HepG2 (cell line): ENCODE measurements around the gene MAP2K7. TPM values are rescaled to one million over a fixed set of nuclear protein-coding genes. Genes with fewer than 3 reads are reported as not detected.

Experiments used
- KAT7 ChIP-seq: IDR thresholded peaks from 2 replicates; pipeline ENCODE4 v1.6.1; 2018; ENCODE audit warnings: borderline replicate concordance, missing compliant biosample characterization
- KMT2A ChIP-seq: sonication (generic); formaldehyde crosslinking; IDR thresholded peaks from 2 replicates; pipeline ENCODE4 v1.4.0; 2020; ENCODE audit warnings: missing genetic modification reagents
- NKX3-1 ChIP-seq: sonication (generic); formaldehyde crosslinking; IDR thresholded peaks from 2 replicates; pipeline ENCODE4 v1.5.0; 2020; ENCODE audit warnings: missing genetic modification reagents
- PLSCR1 ChIP-seq: sonication (generic); formaldehyde crosslinking; IDR thresholded peaks from 2 replicates; pipeline ENCODE4 v1.5.0; 2020; ENCODE audit warnings: missing genetic modification reagents, mild to moderate bottlenecking, borderline replicate concordance
- SOX5 ChIP-seq: IDR thresholded peaks from 2 replicates; pipeline ENCODE4 v1.6.1; 2016; ENCODE audit warnings: borderline replicate concordance
- TAF15 ChIP-seq: fragments of 200-400 bp; formaldehyde crosslinking; IDR thresholded peaks from one replicate; pipeline ENCODE4 v1.6.1; 2018; ENCODE audit warnings: mild to moderate bottlenecking, low read depth, low read length; ENCODE audit not compliant: poor library complexity, severe bottlenecking
- THAP9 ChIP-seq: sonication (generic); formaldehyde crosslinking; IDR thresholded peaks from 2 replicates; pipeline ENCODE4; 2020; ENCODE audit warnings: missing genetic modification reagents, mild to moderate bottlenecking, borderline replicate concordance
- U2AF2 ChIP-seq: fragments of 200-400 bp; formaldehyde crosslinking; IDR thresholded peaks from 2 replicates; pipeline ENCODE4 v1.6.1; 2017; ENCODE audit warnings: low read depth, mild to moderate bottlenecking, low read length
- ZBTB21 ChIP-seq: sonication (generic); formaldehyde crosslinking; IDR thresholded peaks from 2 replicates; pipeline ENCODE4 v1.4.0; 2020; ENCODE audit warnings: missing genetic modification reagents
- ZMAT3 ChIP-seq: sonication (generic); formaldehyde crosslinking; conservative IDR thresholded peaks from 2 replicates; pipeline ENCODE4 v1.7.0; 2021; ENCODE audit warnings: missing genetic modification reagents
- ZMYM3 ChIP-seq: sonication (generic); formaldehyde crosslinking; IDR thresholded peaks from 2 replicates; pipeline ENCODE4 v1.5.1; 2020; ENCODE audit warnings: mild to moderate bottlenecking, missing genetic modification reagents
- ZNF263 ChIP-seq: sonication (generic); formaldehyde crosslinking; IDR thresholded peaks from 2 replicates; pipeline ENCODE4 v1.4.0; 2020; ENCODE audit warnings: missing genetic modification reagents
- ZNF383 ChIP-seq: sonication (generic); formaldehyde crosslinking; IDR thresholded peaks from 2 replicates; pipeline ENCODE4 v1.4.0; 2020; ENCODE audit warnings: missing genetic modification reagents, mild to moderate bottlenecking, borderline replicate concordance
- ZNF510 ChIP-seq: sonication (generic); formaldehyde crosslinking; IDR thresholded peaks from 2 replicates; pipeline ENCODE4 v1.4.0; 2020; ENCODE audit warnings: low read depth, mild to moderate bottlenecking, missing genetic modification reagents
- ZNF580 ChIP-seq: IDR thresholded peaks from 2 replicates; pipeline ENCODE4 v1.6.1; 2016; ENCODE audit warnings: low read depth, borderline replicate concordance
- ZNF678 ChIP-seq: sonication (generic); formaldehyde crosslinking; IDR thresholded peaks from 2 replicates; pipeline ENCODE4 v1.4.0; 2020; ENCODE audit warnings: mild to moderate bottlenecking, missing genetic modification reagents
- ZNF780A ChIP-seq: sonication (generic); formaldehyde crosslinking; IDR thresholded peaks from 2 replicates; pipeline ENCODE4 v1.8.0; 2022; ENCODE audit warnings: mild to moderate bottlenecking, missing genetic modification reagents, moderate library complexity
- ZZZ3 ChIP-seq: sonication (generic); formaldehyde crosslinking; IDR thresholded peaks from 2 replicates; pipeline ENCODE4 v1.4.0; 2020; ENCODE audit warnings: missing genetic modification reagents, mild to moderate bottlenecking, borderline replicate concordance
- polyA plus RNA-seq, 8 experiments: library from polyadenylated mRNA; depleted of rRNA in 3 of 8; stranded (reverse) in 7 of 8; unstranded in 1 of 8; fragments of >200 nt; fragmentation: Illumina TruSeq in 4 of 8; extraction: Trizol in 4 of 8; gene quantifications; 2 replicates each; pipeline versions ENCODE4 v1.2.1 to v1.2.3, GENCODE V29; 2011 to 2016; ENCODE audit warnings: low read depth in 4 of 8, missing spikeins in 1 of 8, mixed read lengths in 1 of 8; ENCODE audit not compliant: insufficient read depth in 1 of 8
- total RNA-seq, 5 experiments: library from RNA; depleted of rRNA; stranded (reverse); fragments of >200 nt; fragmentation: Illumina TruSeq; extraction: Trizol; gene quantifications; 2 replicates each; pipeline ENCODE4 v1.2.3, GENCODE V29; 2016; ENCODE audit warnings: low read depth in 1 of 5

The MAP2K7 gene
- total and polyA plus RNA-seq, 2 of the 13 experiments (the other 11 are each of a cell fraction or from before 2014, with no cell fraction given): 9.0 to 10.8 TPM

DNA sequence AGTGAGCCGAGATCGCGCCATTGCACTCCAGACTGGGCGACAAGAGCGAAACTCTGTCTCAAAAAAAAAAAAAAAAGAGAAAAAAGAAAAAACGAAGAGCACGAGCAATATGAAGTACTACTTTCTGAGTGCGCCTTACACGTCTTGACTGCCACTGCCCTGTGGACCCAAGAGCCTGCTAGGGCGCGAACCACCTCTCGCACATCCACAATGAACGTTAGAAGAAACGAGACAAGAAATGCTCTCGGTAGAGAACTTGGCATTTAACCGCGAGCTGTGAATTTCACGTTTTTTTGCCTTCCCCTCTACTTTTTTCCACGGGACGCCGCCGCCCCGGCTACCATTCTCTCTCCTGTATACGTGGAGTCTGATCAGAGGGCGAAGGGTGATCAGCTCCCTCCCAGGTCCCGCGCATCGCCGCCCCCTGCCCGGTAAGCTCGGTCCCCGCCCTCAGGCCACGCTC lies 39.3 kb downstream of the MAP2K7 start (continued):
- TF ChIP-seq ZNF383 (CRISPR knock-in tag) (no peak), ZBTB21 (CRISPR knock-in tag) (no peak), ZNF263 (CRISPR knock-in tag) (no peak), U2AF2 (no peak), THAP9 (no peak), SOX5 (0 out of 2 replicates have a peak, but pooled peaks have one; percentile 27), ZMAT3 (CRISPR knock-in tag) (0 out of 2 replicates have a peak, but pooled peaks have one; percentile 5), ZNF580 (CRISPR knock-in tag) (0 out of 2 replicates have a peak, but pooled peaks have one; percentile 8), NKX3-1 (CRISPR knock-in tag) (0 out of 2 replicates have a peak, but pooled peaks have one; percentile 24), ZZZ3 (CRISPR knock-in tag) (no peak), ZNF678 (CRISPR knock-in tag) (0 out of 2 replicates have a peak, but pooled peaks have one; percentile 48), PLSCR1 (CRISPR knock-in tag) (no peak), ZMYM3 (no peak), KMT2A (CRISPR knock-in tag) (0 out of 2 replicates have a peak, but pooled peaks have one; percentile 20), TAF15 (peak; percentile 15), ZNF510 (CRISPR knock-in tag) (0 out of 2 replicates have a peak, but pooled peaks have one; percentile 25), KAT7 (CRISPR knock-in tag) (peak; percentile 65; the same call in 1 of the 2 replicates), ZNF780A (CRISPR knock-in tag) (no peak)
